Adrenal gland (tissue), 5 donors: ENCODE measurements around the gene CCDC144A.
"Not testable (repeated sequence)": the region's sequence is repeated elsewhere in the genome, so short reads cannot be mapped to it uniquely, and the experiment has no call there.

Experiments used
- CTCF ChIP-seq, 6 experiments: fragments of 450-650 bp in 4 of 6; fragments of 200-600 bp in 2 of 6; sonication (generic) in 1 of 6; IDR thresholded peaks; 1 replicate in 5 of 6; 2 replicates in 1 of 6; pipeline versions ENCODE4 v1.5.1 to v1.8.0; 2016 to 2021; ENCODE audit warnings: antibody characterized with exemption in 6 of 6, mild to moderate bottlenecking in 2 of 6, moderate library complexity in 1 of 6
- POLR2A ChIP-seq, 2 donors: fragments of 450-650 bp; IDR thresholded peaks; one replicate each; pipeline ENCODE4 v1.6.1; 2017; ENCODE audit warnings: antibody characterized with exemption in 2 of 2, mild to moderate bottlenecking in 2 of 2, moderate library complexity in 1 of 2
- donor health status: DM: no; HTN: no; CAD: no.

- not testable (repeated sequence) for TF ChIP-seq CTCF, POLR2A (IDR thresholded peaks at IDR 0.05)
These were observed 99.6 kb downstream of the CCDC144A start for GRCh38 chr17:16789622-16790021.
